DMS53 treated with DMSO at 0.1 percent for 48 hours (cell line): Measurements from ENCODE around the gene APAF1.
"Not testable (repeated sequence)": the region's sequence is repeated elsewhere in the genome, so short reads cannot be mapped to it uniquely, and the experiment has no call there.

Source experiments
- DNase-seq: peaks from one replicate; lab custom pipeline; 2025; ENCODE audit not compliant: unreplicated experiment; lab: John Stamatoyannopoulos, UW

APAF1 gene

DNA sequence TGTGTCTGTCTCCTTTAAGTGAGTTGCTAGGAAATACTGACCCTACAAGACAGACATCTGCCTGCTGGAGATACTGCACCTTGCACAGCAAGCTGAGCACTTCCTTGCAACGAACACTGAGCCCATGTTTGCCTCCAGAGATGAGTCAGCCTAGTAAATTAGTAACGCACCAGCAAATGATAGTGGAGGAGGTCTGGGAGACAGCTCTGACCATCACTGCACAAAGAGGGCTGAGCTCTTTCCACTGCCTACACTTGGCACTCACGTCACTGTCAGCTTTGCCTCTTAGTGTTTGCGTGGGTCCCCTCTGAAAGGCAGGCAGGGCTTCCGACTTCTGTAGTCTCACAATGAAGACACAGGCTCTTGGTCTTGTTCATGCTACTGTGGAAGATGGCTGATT, 109.0 kb downstream of the APAF1 start:
- DNase-seq = peak; percentile 98

DNA sequence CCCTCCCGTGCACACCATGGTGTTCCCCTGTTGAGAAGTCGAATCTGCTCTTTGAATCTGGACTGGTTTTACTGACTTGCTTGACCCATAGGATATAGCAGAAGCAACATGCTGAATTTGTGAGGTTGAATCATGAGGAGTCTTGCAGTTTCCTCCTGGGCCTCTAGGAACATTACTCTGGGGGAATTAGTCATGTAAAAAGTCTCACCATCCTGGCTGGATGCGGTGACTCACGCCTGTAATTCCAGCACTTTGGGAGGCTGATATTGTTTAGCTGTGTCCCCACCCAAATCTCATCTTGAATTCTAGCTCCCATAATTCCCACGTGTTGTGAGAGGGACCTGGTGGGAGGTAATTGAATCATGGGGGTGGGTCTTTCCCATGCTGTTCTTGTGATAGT, 110.8 kb downstream of the APAF1 start:
- not testable (repeated sequence) for DNase-seq

DNA sequence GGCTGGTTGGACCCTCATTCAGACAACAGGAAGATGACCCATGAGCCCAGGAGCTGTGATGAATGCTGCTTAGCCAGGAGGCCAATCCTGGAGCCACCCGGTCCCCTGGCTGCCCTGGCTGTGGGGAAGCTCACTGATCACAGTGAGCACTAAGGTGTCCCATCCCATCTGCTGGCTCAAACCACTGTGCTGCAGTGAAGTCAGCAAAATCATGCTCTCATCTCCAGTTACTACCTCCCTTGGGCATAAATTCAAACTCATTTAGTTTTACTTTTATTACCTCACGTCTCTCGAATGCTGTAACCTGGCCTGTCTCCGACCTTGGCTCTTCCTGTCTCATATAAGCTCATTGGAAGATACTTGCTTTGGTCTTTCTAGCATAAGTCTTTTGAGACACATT, 112.4 kb downstream of the APAF1 start:
- DNase-seq = no peak

DNA sequence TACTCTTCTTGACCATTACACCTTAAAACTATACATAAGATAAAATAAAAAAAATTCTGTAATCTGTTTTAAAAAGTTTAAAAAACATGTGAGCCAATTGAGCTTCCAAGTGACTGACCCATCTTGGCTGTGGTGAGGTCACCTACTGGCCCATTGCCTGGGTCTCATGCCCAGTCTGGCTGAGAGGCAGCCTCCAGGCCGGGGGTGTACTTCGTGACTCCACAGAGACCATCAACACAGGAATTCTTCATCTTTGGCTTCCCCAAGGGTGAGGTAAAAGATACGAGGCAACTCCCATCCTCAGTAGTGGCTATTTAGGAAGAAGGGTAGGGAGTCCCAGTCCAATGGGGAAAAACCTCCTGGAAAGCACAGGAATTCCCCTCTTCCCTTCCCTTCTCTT, 113.2 kb downstream of the APAF1 start:
- no peak for DNase-seq

DNA sequence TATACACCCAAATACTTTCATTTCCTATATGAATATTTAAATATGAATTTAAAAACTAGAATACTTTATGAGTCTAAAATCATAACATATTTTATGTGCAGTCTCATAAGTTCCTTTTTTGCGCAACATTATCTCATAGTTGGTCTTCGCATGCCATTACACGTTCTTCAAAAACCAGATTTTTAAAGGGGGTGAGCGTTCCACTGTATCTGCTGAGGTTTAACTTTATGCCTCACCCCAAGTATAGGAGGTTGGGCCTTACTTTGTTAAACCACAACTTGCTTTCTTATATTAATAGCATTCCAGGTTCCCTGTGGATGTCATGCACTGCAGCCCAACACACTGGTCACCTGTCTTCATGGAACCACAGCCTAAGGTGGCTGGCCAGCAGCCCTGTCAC, 118.6 kb downstream of the APAF1 start:
- DNase-seq = no peak

DNA sequence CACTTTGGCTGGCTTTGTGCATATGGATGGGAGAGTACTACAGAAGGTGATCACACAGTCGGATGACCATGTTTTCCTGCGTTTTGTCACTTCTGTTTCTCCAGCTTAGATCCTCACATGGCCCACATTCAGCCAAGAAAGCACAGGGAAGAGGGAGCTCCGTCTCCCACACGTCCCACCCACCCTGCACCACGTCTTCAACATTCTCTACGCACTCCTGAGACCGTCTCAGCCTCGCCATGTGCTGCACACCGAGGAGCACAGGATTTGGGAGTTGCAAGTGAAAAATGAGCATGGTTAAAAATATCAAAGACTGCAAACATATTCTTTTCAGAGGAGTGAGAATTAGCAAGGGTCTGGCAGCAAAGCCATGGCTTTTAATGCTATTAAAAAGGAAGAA, 122.2 kb downstream of the APAF1 start:
- DNase-seq = no peak

DNA sequence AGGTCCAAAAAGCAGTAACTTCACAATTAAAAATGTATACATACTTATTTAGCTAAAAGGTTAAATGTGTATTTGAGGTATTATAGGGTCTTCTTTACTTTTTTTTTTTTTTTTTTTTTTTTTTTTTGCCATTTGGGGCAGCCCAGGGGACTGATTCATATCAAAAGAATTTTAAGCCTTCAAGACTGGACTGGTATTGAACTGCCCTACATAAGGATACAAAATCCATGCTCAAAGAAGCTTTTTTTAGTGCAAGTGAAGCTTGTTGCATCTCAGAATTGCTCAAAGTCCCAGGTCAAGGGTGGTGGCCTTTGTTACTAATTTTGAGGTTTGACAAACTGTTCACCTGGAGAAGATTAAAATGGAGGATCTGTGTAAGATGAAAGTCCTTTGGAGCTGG, 124.0 kb downstream of the APAF1 start:
- DNase-seq = no peak

DNA sequence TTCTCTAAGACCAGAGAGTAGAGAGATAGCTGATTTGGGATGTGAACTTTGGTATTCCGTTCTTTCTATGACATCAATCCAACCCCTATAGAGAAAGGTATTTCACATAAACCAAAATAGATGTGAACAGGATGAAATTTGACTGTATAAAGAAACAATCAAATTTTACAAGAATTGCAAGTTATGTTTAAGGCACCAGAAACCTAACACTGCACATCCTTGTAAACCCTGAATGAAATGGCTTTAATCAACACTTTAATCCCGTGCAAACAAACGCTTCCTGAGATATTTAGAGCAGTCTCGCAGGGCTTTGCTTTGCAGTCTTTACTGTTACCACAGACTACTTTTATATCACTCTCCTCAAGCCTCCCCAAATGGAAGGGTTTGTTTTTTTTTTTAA, 125.1 kb downstream of the APAF1 start:
- peak; percentile 16 for DNase-seq

DNA sequence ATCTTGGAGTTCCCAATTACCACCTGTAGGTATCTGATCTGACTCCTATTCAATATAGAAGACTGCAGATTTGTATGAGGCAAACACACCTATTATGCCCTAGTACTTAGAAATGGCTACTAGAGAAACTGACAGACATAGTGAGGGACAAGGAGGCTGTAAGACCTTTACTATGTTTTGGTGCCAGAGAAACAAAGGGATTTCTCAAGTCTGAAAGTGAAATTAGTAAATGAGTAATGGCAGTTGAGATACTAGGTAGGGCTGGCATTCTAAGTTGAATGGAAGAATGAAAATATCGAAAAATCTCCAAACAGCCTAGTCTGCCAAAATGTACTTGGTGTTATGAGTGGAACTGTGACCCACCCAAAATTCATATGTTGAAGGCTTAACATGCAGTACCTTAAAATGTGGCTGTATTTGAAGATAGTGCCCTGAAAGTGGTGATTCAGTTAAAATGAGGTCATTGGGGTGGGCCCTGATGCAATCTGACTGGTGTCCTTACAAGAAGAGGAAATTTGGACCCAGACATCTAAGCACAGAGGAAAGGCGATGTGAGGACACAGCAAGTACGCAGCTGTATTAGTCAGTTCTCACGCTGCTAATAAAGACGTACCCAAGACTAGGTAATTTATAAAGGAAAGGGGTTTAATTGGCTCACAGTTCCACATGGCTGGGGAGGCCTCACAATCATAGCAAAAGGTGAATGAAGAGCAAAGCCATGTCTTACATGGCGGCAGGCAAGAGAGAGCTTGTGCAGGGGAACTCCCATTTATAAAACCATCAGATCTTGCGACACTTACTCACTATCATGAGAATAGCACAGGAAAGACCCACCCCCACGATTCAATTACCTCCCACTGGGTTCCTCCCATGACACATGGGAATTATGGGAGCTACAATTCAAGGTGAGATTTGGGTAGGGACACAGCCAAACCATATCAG, 127.0 kb downstream of the APAF1 start:
- DNase-seq = no peak

DNA sequence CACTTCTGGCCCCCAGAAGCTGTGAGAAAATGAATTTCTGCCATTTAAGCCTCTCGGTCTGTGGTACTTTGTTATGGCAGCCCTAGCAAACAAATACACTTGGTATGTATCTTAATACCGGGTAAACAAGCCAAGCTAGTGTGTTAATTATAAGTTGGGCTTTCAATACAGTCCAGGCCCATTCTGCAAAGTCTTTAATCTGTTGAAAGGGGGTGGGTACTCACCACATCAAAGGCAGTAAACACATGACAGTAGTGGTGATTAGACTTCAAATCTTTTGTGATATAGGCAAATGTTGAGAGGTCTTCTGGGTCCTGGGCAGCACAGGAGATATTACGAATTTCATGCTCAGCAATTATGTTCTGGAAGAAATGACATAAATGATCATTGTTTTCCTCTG, 127.7 kb downstream of the APAF1 start:
- DNase-seq = no peak

DNA sequence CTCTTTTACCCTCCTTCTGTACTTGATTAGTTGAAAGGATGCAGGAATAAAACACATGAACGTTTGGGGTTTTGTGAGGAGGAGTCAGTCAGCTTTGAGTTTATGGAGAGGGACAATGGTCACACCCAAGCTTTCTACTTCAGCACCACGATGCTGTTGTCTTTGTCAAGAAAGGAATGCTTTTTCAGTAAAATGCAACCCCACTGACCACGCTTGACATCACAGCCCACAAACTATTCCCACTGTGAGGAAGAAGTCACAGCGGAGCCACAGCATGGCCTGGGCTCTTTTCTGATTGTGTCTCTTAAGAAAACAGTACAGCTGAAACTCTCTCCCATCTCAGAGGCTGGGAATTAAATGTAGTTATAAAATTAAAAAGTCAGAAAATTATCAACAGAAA, 135.2 kb downstream of the APAF1 start:
- DNase-seq = no peak

DNA sequence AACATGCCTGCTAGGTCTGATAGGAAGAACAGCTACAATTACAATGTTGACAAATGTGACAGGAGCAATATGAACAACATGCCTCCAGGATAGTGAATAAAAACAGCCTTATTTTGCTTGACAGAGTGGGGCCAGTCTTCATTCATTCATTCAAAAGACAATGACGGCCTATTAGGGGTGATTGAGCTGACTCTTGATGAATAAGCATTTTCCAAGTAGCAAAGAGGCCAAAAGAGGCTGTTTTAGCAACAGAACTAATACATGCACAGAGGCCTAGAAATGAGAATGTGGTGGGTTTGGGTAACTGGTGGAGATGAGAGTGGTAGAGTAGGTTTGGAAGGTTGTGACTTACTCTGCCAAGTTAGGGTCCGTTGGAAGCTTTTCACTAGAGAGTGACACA, 138.3 kb downstream of the APAF1 start:
- no peak for DNase-seq
